PC-9 (cell line): ENCODE results near the gene STX8.

Source experiments
- CTCF ChIP-seq: fragments of 200-600 bp; sonication (generic); conservative IDR thresholded peaks from 2 replicates; pipeline ENCODE4 v1.6.1; 2017; ENCODE audit warnings: mixed run types, antibody characterized with exemption, mild to moderate bottlenecking, moderate library complexity
- EZH2 ChIP-seq: fragments of 200-600 bp; sonication (generic); IDR thresholded peaks from 2 replicates; pipeline ENCODE4 v1.8.0; 2017; ENCODE audit warnings: antibody characterized with exemption, low read depth

DNA sequence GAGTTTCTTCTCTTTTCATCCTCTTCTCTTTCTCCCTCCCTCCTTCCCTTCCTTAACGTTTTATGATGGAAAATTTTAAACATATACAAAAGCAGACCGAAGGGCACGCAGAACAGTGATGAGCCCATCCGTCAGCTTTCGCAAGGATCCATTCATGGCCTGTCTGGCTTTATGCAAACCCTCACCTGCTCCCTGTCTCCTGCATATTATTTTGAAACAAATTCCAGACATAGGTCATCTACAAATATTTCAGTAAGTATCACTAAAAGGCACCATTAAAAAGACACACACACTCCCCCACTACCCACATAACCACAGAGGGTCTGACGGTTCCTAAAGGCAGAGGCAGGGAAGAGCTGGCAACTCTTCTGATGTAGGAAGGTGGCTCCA is 319.3 kb downstream of the STX8 start:
- TF ChIP-seq EZH2 (no peak), CTCF (no peak)
